MM.1S (cell line): ENCODE results near the gene PIGU.
"Not testable (repeated sequence)": the region's sequence is repeated elsewhere in the genome, so short reads cannot be mapped to it uniquely, and the experiment has no call there.

Experiments used
- CTCF ChIP-seq: fragments of 300-600 bp; sonication (generic); IDR thresholded peaks from 2 replicates; pipeline ENCODE4 v1.5.1; 2016; ENCODE audit warnings: antibody characterized with exemption, low read length, mixed read lengths
- EZH2 ChIP-seq: fragments of 300-600 bp; sonication (generic); optimal IDR thresholded peaks from 2 replicates; pipeline ENCODE3; 2017; ENCODE audit warnings: low read depth, mild to moderate bottlenecking, antibody characterized with exemption, low read length, mixed read lengths
- EZH2phosphoT487 ChIP-seq: fragments of 300-600 bp; sonication (generic); IDR thresholded peaks from 2 replicates; pipeline ENCODE4 v1.6.1; 2018; ENCODE audit warnings: antibody characterized with exemption, low read length

DNA sequence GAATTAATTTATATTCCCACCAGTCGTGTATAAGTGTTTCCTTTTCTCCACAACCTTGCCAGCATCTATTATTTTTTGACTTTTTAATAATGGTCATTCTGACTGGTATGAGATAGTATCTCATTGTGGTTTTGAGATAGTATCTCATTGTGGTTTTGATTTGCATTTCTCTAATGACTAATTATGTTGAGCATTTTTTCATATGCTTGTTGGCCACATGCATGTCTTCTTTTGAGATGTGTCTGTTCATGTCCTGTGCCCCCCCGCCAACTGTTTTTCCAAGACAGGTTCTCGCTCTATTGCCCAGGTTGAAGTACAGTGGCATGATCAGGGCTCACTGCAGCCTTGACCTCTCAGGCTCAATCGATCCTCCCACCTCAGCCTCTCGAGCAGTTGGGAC is 15.1 kb downstream of the PIGU start:
- not testable (repeated sequence) for TF ChIP-seq CTCF, EZH2, EZH2phosphoT487
